GM23248 (cell line): ENCODE results near the gene C16orf46.

Experiments
- EZH2 ChIP-seq: fragments of 200-600 bp; sonication (generic); IDR thresholded peaks from 2 replicates; pipeline ENCODE4 v1.6.1; 2018; ENCODE audit warnings: antibody characterized with exemption, mild to moderate bottlenecking; ENCODE audit not compliant: insufficient read depth, poor library complexity, severe bottlenecking
- EZH2phosphoT487 ChIP-seq: fragments of 200-600 bp; sonication (generic); IDR thresholded peaks from 2 replicates; pipeline ENCODE4 v1.6.1; 2018; ENCODE audit warnings: antibody characterized with exemption, moderate library complexity, mild to moderate bottlenecking, low read depth; ENCODE audit not compliant: insufficient read depth

DNA sequence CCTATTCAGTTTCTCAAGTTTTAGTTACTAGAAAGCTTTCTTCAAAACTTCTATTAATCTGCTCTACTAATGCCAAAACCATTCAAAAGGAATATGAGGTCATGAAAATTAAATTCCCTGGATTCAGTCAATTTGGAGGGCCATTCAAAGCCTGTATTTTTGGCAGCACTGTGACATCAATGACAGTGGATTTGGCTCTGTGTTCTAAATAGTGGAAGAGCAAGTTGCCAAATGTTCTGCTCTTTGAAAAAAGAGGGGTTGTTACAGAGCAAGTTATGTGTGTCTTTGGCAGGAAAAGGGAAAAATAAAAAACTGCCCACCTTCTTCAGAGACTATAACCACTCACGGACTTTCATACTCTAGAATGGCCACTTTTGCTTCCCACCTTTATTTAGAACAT is 3.2 kb upstream of the C16orf46 start:
- TF ChIP-seq EZH2 = no peak
- no peak for TF ChIP-seq EZH2phosphoT487
